Brain microvascular endothelial cell (primary cell): Measurements from ENCODE around the gene MAGED2.
"Not testable (repeated sequence)": the region's sequence is repeated elsewhere in the genome, so short reads cannot be mapped to it uniquely, and the experiment has no call there.

ENCODE experiments used
- DNase-seq: peaks from one replicate; pipeline ENCODE4 v3.0.0-alpha.2; 2020
- H3K27ac ChIP-seq: fragments of 250-450 bp; sonication (Bioruptor Pico); 2 replicates; pipeline ENCODE4 v1.5.1; 2020; ENCODE audit warnings: mild to moderate bottlenecking, moderate library complexity
- H3K27me3 ChIP-seq: fragments of 250-450 bp; sonication (Bioruptor Pico); replicated peaks from 2 replicates; pipeline ENCODE4 v1.5.1; 2020; ENCODE audit warnings: mild to moderate bottlenecking
- H3K36me3 ChIP-seq: fragments of 250-450 bp; sonication (Bioruptor Pico); replicated peaks from 2 replicates; pipeline ENCODE4 v1.5.1; 2020; ENCODE audit warnings: mild to moderate bottlenecking
- H3K4me3 ChIP-seq: 2 replicates; pipeline ENCODE4 v1.5.1; 2011; ENCODE audit warnings: low read depth, mild to moderate bottlenecking, control low read depth, low read length, moderate library complexity
- CTCF ChIP-seq: IDR thresholded peaks from 2 replicates; pipeline ENCODE4 v1.5.1; 2011; ENCODE audit warnings: low read depth, mild to moderate bottlenecking, moderate library complexity, low read length, control low read depth, inconsistent platforms; ENCODE audit errors: missing control alignments
- in situ Hi-C: cut with HindIII; loops from 2 replicates; pipeline ENCODE4 v1.10.0; 2017; ENCODE audit warnings: low sequenced_read_pairs, low pct_ligation_motif_present

MAGED2 gene

GRCh38 chrX:54807524-54808108 lies at the start of gene MAGED2:
TSS of gene MAGED2 (plus strand) at chrX:54807745. CDS start at chrX:54809332, 1,587 bp downstream.
- in situ Hi-C loops: no loop called here
- Histone ChIP-seq H3K27ac (peak within 1 kb of the TSS; percentile 46), H3K27me3 (no peaks in the 10 kb centered on the region), H3K4me3 (peak within 1 kb of the TSS; percentile 75), H3K36me3 (peaks cover 23% of the 10 kb centered on the region)
- no peak for TF ChIP-seq CTCF
- DNase-seq: no peak

GRCh38 chrX:54758114-54759055 lies 49.2 kb upstream of the MAGED2 start:
- H3K27me3 ChIP-seq: no peaks in the 10 kb centered on the region
- TF ChIP-seq CTCF: no peak
- no peak overlapping the region for H3K27ac ChIP-seq
- no peaks in the 10 kb centered on the region for H3K36me3 ChIP-seq
- no peak for DNase-seq
- in situ Hi-C loops: no loop called here
- no peak overlapping the region for H3K4me3 ChIP-seq

- H3K27me3 ChIP-seq, in situ Hi-C loops, H3K4me3 ChIP-seq, H3K36me3 ChIP-seq, H3K27ac ChIP-seq: not testable (repeated sequence)
- DNase-seq: peak; percentile 27
These were observed 33.0 kb upstream of the MAGED2 start for GRCh38 chrX:54774391-54775094.

GRCh38 chrX:54776061-54776460 lies 31.5 kb upstream of the MAGED2 start:
- in situ Hi-C loops: no loop called here
- H3K27ac ChIP-seq: no peak overlapping the region
- H3K27me3 ChIP-seq: no peaks in the 10 kb centered on the region

GRCh38 chrX:54776987-54777672 lies 30.4 kb upstream of the MAGED2 start:
- no peak for TF ChIP-seq CTCF
- in situ Hi-C loops: no loop called here
- no peaks in the 10 kb centered on the region for H3K27me3 ChIP-seq
- no peaks in the 10 kb centered on the region for H3K36me3 ChIP-seq
- no peak overlapping the region for H3K27ac ChIP-seq
- no peak for DNase-seq
- H3K4me3 ChIP-seq: no peak overlapping the region

More at GRCh38 chrX:54776061-54776460, 31.5 kb upstream of the MAGED2 start:
- TF ChIP-seq CTCF: no peak
- no peak for DNase-seq
- Histone ChIP-seq H3K36me3 (no peaks in the 10 kb centered on the region), H3K4me3 (no peak overlapping the region)
